ENCODE results near the gene HLF. TPM values are rescaled to one million over a fixed set of nuclear protein-coding genes. Genes with fewer than 3 reads are reported as not detected.

The HLF gene
- total RNA-seq, 4 donors from 2014 or later: 2.5 to 10.0 (median 5.4) TPM

GRCh38 chr17:55267777-55268648 lies 3.3 kb downstream of the HLF start:
- Histone ChIP-seq H3K27me3 (no peaks in the 10 kb centered on the region), H3K27ac (peak overlapping the region in 2 of 4 donors; percentile 12 to 80), H3K36me3 (no peaks in the 10 kb centered on the region), H3K4me1 (peaks cover 0 to 19% (median 0%) of the 10 kb centered on the region in 4 donors), H3K9me3 (no peaks in the 10 kb centered on the region), H3K4me3 (peak overlapping the region in 2 of 4 donors; percentile 11 to 21)
- DNase-seq: no peak
- TF ChIP-seq, protein P1, sequence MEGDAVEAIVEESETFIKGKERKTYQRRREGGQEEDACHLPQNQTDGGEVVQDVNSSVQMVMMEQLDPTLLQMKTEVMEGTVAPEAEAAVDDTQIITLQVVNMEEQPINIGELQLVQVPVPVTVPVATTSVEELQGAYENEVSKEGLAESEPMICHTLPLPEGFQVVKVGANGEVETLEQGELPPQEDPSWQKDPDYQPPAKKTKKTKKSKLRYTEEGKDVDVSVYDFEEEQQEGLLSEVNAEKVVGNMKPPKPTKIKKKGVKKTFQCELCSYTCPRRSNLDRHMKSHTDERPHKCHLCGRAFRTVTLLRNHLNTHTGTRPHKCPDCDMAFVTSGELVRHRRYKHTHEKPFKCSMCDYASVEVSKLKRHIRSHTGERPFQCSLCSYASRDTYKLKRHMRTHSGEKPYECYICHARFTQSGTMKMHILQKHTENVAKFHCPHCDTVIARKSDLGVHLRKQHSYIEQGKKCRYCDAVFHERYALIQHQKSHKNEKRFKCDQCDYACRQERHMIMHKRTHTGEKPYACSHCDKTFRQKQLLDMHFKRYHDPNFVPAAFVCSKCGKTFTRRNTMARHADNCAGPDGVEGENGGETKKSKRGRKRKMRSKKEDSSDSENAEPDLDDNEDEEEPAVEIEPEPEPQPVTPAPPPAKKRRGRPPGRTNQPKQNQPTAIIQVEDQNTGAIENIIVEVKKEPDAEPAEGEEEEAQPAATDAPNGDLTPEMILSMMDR (IDR thresholded peaks at IDR 0.05): no peak
- TF ChIP-seq POLR2A (IDR thresholded peaks at IDR 0.05): no peak

- DNase-seq: no peak
- TF ChIP-seq, protein P1 (IDR thresholded peaks at IDR 0.05): no peak
- no peak for TF ChIP-seq POLR2A (IDR thresholded peaks at IDR 0.05)
- H3K27ac ChIP-seq: no peak overlapping the region
- H3K4me1 ChIP-seq: peaks cover 0 to 13% (median 0%) of the 10 kb centered on the region in 4 donors
- H3K9me3 ChIP-seq: no peaks in the 10 kb centered on the region
- H3K4me3 ChIP-seq: no peak overlapping the region
- no peaks in the 10 kb centered on the region for H3K27me3 ChIP-seq
- H3K36me3 ChIP-seq: no peaks in the 10 kb centered on the region
Measured at GRCh38 chr17:55268649-55269480, 4.1 kb downstream of the HLF start.

GRCh38 chr17:55269894-55270293 lies 5.1 kb downstream of the HLF start:
- no peaks in the 10 kb centered on the region for H3K36me3 ChIP-seq
- TF ChIP-seq, protein P1 (IDR thresholded peaks at IDR 0.05): no peak
- no peak for TF ChIP-seq POLR2A (IDR thresholded peaks at IDR 0.05)
- H3K4me1 ChIP-seq: peaks cover 0 to 20% (median 0%) of the 10 kb centered on the region in 4 donors
- H3K9me3 ChIP-seq: no peaks in the 10 kb centered on the region
- no peaks in the 10 kb centered on the region for H3K27me3 ChIP-seq
- H3K4me3 ChIP-seq: no peak overlapping the region
- H3K27ac ChIP-seq: no peak overlapping the region
- DNase-seq: no peak

- H3K4me3 ChIP-seq: no peak overlapping the region
- no peak for DNase-seq
- TF ChIP-seq, protein P1 (IDR thresholded peaks at IDR 0.05): no peak
- H3K4me1 ChIP-seq: peaks cover 0 to 15% (median 0%) of the 10 kb centered on the region in 4 donors
- no peak overlapping the region for H3K27ac ChIP-seq
- no peaks in the 10 kb centered on the region for H3K9me3 ChIP-seq
- H3K27me3 ChIP-seq: no peaks in the 10 kb centered on the region
- no peaks in the 10 kb centered on the region for H3K36me3 ChIP-seq
Measured at GRCh38 chr17:55271223-55271571, 6.4 kb downstream of the HLF start.

GRCh38 chr17:55271958-55272710 lies 7.4 kb downstream of the HLF start:
- H3K9me3 ChIP-seq: no peaks in the 10 kb centered on the region
- TF ChIP-seq, protein P1 (IDR thresholded peaks at IDR 0.05): no peak
- no peak for TF ChIP-seq POLR2A (IDR thresholded peaks at IDR 0.05)
- H3K4me3 ChIP-seq: no peak overlapping the region
- H3K4me1 ChIP-seq: peaks cover 0 to 15% (median 0%) of the 10 kb centered on the region in 4 donors
- no peak for DNase-seq
- H3K27ac ChIP-seq: no peak overlapping the region
- no peaks in the 10 kb centered on the region for H3K27me3 ChIP-seq
- H3K36me3 ChIP-seq: no peaks in the 10 kb centered on the region

All from Peyer's patch (tissue), 4 donors.